ENCODE results near the gene XRCC3.

GRCh38 chr14:103695296-103696069 is 19.8 kb downstream of the XRCC3 start:
- TF ChIP-seq POLR2AphosphoS5 (IDR thresholded peaks at IDR 0.05; ENCODE audit: insufficient read depth, low read depth, low read length) (no peak), CTCF (IDR thresholded peaks at IDR 0.05; ENCODE audit: extremely low read depth in 1 of 2, insufficient read depth in 1 of 2, low read depth in 1 of 2, low read length in 2 of 2) (no peak), EZH2 (IDR thresholded peaks at IDR 0.05; ENCODE audit: borderline replicate concordance, low read depth, low read length, severe bottlenecking) (no peak)

Data from endothelial cell of umbilical vein (primary cell).